Stimulated activated CD4-positive, alpha-beta T cell treated with anti-CD3 and anti-CD28 coated beads, Interleukin-15, amount 100 ng/mL, for 1 hour (primary cell): ENCODE data around the gene HMOX1.
A peak's percentile ranks its signal among the peaks of the same experiment; 100 is the strongest.
"Not testable (repeated sequence)": the region's sequence is repeated elsewhere in the genome, so short reads cannot be mapped to it uniquely, and the experiment has no call there.

ENCODE experiments used
- DNase-seq, 2 donors: peaks; one replicate each; pipeline ENCODE4 v3.0.0-alpha.2; 2020; ENCODE audit warnings: low read depth in 1 of 2, low spot score in 1 of 2

HMOX1 gene

DNA sequence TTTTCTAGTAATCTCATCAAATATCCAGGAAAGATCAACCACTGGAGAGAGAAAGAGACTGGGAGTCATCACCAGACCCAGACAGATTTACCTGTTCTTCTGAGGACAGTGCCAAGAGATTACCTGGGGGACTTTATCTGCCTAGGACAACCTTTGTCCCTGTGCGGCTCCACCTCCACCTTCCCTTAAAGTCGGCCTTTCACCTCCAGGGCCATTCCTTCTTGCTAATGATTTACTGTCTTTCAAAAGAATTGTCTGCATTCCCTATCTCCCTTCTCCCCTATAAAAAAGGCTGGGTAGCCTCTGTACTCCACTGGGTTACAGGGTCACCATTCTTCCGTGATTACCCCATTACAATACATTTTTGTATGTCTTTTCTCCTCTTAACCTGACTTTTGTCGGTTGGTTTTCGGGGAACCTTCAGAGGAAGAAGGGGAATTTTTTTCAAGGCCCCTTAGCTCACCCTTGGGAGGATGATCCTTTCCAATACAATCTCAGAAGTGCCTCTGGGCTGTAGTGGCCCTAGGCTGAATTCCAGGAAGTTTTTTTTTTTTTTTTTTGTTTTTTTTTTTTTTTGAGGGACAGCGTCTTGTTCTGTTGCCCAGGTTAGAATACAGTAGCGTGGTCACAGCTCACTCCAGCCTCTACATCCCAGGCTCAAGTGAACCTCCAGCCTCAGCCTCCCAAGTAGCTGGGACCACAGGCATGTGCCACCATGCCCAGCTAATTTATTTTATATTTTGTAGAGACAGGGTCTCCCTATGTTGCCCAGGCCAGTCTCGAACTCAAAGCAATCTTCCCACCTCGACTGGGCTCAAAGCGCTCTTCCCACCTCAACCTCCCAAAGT is 1.5 kb upstream of the HMOX1 start:
- DNase-seq: no peak

DNA sequence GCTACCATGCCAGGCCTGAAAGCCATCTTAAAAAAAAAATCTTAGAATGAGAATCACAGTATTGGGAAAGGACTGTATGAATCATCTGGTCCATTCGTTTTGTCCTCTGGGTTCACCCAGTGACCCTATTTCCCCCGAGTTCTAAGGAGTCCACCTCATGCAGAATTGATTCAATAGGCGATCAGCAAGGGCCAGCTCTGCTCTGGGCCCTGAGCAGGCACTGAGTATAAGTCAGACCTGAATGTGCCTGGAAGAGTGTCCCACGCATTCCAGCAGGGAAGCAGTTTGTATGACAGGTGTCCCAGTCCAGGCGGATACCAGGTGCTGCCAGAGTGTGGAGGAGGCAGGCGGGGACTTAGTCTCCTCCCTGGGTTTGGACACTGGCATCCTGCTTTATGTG is 883 bp upstream of the HMOX1 start:
- no peak for DNase-seq

DNA sequence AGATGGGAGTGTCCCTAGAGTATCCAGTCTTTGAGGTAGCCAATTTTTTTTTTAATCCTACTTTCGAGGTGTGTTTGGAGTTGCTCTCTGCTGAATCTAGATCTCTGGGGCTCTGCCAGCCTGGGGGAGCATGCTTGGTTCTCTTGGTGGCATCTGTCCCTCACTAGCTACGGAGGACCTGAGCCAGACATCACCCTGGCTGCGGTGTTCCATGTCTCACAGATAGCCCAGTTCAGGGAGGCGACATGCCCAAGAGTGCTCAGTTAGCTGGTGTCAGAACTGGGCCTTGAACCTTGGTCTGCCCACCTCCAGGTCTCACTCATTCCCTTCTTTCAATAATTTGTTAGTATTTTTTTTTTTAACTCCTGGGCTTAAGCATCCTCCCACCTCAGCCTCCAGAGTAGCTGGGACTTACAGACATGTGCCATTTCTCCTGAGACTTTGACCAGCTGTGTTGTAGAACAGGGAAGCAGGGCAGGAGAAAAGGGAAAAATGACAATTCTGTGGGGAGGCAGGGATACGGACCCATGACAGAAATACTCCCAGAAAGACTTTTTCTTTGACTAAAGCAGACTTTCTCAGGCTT is 621 bp downstream of the HMOX1 start:
- DNase-seq: no peak

DNA sequence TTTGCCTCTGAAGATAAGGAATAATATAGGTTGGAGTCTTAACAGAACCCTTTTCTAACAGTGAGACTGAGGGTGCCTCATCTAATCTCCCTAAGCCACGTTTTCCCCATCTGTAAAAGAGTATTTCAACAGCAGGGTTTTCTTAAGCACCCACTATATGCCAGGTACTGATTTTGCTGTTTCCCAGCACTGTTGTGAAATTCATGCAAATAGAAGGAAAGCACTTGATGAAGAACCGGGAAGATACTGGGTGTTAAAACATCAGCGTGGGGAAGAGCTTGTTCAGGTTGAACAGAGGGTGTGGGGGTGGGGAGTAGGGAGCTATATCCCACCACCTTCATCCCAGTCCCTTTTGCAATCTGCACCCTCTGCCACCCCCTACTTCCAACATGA is 2.8 kb downstream of the HMOX1 start:
- no peak for DNase-seq

DNA sequence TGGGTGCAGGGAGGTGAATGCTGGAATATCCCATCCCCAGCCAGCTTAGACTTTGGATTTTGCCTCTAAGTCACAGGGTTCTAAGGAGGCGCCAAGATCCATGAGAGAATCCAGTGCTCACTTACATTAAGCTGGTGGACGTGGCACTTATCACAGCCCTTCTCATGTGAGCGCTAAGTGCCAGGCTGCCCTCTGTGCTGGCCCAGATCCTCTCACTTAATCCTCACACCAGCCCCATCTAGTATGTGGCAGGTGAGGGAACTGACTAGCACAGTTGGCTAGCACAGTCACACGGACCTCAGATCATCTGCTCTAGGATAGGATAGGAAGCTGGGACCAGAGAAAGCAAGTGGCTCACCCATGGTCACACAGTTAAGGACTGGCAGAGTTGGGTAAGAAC is 3.6 kb downstream of the HMOX1 start:
- no peak for DNase-seq

DNA sequence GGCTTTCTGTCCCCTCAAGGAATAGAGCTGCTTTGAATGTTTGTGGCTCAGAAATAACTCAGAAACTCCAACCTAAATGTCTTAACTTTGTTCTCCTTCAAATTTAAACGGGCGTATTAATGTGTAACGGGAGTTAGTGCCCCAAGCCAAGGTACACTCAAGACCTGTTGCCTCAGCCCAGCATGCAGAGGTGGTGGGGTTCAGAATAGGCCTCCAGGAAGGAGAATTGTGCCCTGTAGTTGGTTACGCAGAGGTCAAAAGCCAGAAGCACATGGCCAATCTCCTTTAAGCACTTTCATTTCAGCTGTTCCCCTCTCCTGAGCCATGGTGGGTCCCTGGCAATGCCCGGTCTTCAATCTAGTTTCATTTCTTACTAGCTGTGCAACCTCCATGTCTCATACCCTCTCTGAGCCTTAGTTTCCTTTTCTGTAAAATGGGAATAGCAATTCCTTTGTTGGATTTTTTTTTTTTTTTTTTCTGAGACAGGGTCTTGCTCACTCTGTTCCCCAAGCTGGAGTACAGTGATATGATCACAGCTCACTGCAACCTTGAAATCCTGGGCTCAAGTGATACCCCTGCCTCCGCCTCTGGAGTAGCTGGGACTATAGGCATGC is 4.2 kb downstream of the HMOX1 start:
- no peak for DNase-seq

DNA sequence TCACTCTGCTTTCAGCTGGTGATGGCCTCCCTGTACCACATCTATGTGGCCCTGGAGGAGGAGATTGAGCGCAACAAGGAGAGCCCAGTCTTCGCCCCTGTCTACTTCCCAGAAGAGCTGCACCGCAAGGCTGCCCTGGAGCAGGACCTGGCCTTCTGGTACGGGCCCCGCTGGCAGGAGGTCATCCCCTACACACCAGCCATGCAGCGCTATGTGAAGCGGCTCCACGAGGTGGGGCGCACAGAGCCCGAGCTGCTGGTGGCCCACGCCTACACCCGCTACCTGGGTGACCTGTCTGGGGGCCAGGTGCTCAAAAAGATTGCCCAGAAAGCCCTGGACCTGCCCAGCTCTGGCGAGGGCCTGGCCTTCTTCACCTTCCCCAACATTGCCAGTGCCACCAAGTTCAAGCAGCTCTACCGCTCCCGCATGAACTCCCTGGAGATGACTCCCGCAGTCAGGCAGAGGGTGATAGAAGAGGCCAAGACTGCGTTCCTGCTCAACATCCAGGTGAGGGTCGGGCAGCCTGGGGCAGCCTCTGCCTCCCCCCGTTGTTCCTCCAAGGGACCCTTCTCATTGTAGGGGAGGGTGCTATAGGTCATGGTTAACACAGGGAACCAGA is 5.9 kb downstream of the HMOX1 start:
- DNase-seq: no peak

DNA sequence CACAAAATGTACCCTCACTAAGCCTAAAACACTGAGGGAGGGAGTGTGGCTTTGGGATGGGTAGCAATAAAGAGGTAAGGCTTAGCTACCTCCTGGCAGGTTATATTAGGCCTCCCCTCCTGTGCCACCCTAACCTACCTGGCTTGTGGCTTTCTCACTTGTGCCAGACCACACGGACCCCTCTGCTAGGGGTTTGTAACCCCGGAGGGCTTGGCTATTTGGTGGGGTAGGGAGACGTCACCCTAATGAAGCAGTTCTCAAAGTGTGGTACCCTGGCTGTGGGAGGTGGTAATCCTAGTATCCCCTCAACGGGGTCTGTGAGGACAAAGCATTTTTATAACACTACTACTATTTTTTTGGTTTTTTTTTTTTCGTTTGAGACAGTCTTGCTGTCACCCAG is 10.0 kb downstream of the HMOX1 start:
- DNase-seq: no peak

DNA sequence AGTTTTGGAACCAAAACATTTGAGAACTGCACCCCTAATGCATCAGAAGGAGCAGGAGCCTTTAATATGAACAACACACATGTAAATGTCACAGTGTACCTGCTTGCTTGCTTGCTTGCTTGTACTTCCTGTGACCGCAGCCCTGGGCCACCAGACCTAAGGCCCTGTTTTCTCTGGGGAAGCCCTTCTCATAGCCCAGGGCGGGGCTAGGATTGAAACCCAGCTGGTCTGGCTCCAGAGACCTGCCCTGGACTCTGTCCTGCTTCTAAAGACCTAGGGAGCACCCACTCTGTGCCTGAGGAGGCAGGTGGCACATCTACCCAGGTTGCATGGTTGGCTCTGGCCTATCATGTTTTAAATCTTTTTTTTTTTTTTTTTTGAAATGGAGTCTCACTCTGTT is 11.5 kb downstream of the HMOX1 start:
- no peak for DNase-seq

DNA sequence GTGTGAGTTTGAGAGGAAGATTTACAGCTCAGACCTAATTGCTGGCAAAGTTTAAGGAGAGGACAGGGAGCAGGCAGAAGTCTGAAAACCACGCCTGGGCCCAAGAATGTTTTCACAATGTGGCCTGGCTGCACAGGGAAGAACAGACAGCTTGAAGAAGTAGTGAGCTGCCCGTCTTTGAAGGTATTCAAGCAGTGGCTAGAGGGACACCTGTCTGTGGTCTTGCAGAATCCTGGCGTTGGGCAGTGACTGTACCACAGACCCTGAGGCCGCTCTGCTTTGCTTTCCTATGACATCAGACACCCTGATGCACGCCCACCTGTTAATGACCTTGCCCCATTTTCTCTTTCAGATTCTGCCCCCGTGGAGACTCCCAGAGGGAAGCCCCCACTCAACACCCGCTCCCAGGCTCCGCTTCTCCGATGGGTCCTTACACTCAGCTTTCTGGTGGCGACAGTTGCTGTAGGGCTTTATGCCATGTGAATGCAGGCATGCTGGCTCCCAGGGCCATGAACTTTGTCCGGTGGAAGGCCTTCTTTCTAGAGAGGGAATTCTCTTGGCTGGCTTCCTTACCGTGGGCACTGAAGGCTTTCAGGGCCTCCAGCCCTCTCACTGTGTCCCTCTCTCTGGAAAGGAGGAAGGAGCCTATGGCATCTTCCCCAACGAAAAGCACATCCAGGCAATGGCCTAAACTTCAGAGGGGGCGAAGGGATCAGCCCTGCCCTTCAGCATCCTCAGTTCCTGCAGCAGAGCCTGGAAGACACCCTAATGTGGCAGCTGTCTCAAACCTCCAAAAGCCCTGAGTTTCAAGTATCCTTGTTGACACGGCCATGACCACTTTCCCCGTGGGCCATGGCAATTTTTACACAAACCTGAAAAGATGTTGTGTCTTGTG is 12.5 kb downstream of the HMOX1 start:
- DNase-seq: no peak

DNA sequence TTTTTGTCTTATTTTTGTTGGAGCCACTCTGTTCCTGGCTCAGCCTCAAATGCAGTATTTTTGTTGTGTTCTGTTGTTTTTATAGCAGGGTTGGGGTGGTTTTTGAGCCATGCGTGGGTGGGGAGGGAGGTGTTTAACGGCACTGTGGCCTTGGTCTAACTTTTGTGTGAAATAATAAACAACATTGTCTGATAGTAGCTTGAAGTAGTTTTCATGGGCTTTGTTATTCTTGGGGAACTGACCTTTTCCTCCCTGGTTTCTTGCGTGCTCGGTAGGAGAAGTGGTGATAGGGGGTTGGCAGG is 13.1 kb downstream of the HMOX1 start:
- no peak for DNase-seq

DNA sequence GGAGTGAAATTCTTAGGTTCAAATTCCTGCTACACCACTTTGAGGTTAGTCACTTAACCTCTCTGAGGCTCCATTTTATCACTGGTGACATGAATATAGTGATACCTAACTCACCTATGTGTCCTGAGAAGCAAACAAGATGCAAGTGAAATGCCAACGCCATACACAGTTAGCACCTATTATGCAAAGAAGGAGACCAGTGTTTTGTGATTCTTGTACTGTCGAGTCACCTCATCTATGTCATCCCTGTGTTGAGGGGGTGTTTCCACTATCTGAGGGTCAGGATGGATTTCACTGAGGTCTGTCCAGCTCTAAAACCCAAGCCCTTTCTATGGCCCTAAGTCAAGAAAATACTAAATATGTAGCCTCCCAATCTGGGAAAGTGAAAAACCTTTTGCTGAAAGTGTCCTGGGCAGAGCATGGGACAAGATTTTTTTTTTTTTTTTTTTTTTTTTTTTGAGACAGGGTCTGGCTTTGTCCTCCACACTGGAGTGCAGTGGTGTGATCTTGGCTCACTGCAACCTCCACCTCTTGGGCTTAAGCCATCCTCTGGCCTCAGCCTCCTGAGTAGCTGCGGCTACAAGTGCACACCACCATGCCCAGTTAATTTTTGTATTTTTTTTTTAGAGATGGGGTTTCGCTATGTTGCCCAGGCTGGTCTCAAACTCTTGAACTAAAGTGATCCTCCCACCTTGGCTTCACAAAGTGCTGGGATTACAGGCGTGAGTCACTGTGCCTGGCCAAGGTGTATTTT is 14.1 kb downstream of the HMOX1 start:
- DNase-seq: no peak

DNA sequence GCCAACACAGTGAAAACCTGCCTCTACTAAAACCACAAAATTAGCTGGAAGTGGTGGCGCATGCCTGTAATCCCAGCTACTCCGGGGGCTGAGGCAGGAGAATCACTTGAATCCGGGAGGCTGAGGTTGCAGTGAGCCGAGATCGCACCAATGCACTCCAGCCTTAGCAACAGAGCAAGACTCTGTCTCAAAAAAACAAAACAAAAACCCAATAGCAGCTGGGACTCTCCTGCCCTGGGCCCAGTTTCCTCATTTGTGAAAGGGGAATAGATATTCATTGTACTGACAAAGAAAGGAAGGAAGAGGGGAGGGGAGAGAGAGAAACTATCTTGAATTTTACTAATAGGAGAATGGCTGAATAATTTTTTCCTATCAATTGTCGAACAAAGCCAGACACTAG is 15.7 kb downstream of the HMOX1 start:
- not testable (repeated sequence) for DNase-seq

DNA sequence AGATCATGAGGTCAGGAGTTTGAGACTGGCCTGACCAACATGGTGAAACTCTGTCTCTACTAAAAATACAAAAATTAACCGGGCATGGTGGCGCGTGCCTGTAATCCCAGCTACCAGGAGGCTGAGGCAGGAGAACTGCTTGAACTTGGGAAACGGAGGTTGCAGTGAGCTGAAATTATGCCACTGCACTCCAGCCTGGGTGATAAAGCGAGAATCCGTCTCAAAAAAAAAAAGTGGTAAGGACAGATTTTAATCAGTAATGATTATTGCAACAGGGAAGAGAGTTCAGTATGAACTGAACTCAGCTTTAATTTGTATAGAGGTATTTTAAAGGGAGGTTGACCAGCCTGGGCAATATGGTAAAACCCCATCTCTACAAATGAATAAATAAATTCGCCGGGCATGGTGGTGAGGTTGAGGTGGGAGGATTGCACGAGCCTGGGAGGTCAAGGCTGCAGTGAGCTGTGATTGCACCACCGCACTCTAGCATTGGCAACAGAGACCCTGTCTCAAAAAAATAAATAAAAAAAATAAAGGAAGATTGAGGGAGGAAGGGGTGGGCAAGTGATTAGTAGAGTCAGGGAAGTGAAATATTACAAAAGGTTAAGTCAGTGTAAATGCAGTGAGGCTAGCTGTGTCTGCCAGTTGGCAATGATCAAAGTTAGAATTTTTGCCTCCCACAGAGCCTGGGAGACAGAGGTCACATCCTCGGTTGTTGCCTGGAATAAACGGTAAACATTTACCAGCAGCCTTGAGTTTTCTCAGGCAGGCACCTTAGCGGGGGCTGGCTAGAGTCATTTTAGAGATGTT is 16.4 kb downstream of the HMOX1 start:
- no peak for DNase-seq

DNA sequence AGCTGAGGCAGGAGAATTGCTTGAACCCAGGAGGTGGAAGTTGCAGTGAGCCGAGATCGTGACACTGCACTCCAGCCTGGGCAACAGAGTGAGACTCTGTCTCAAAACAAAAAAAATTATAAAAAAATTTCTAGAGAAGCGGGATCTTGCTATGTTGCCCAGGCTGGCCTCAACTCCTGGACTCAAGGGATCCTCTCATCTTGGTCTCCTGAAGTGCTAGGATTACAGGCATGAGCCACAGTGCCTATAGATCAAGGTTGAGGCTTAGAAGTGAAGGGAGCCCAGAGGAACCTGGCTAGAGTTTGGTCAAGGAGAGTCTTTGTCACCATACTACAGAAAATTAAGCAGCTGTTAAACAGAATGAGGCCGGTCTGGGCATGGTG is 17.7 kb downstream of the HMOX1 start:
- no peak for DNase-seq

DNA sequence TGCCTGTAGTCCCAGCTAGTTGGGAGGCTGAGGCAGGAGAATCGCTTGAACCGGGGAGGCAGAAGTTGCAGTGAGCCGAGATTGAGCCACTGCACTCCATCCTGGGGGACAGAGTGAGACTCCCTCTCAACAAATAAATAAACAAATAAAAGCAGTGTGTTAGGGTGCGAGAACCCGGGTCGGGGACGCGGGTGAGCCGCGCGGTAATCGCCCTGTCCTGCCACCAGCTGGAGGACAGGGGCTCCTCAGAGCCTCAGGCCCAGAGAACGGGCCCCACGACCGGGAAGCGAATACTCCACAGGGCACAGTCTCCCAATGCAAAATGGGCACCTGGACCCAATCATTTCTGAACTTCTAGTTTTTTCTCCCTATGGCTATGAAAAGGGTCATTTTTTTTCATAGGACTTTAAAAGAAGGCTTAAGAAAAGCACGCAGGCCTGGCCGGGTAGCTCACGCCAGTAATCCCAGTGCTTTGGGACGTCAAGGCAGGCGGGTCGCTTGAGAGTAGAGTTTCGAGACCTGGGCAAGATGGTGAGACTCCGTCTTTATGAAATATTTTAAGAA is 18.3 kb downstream of the HMOX1 start:
- DNase-seq: no peak

DNA sequence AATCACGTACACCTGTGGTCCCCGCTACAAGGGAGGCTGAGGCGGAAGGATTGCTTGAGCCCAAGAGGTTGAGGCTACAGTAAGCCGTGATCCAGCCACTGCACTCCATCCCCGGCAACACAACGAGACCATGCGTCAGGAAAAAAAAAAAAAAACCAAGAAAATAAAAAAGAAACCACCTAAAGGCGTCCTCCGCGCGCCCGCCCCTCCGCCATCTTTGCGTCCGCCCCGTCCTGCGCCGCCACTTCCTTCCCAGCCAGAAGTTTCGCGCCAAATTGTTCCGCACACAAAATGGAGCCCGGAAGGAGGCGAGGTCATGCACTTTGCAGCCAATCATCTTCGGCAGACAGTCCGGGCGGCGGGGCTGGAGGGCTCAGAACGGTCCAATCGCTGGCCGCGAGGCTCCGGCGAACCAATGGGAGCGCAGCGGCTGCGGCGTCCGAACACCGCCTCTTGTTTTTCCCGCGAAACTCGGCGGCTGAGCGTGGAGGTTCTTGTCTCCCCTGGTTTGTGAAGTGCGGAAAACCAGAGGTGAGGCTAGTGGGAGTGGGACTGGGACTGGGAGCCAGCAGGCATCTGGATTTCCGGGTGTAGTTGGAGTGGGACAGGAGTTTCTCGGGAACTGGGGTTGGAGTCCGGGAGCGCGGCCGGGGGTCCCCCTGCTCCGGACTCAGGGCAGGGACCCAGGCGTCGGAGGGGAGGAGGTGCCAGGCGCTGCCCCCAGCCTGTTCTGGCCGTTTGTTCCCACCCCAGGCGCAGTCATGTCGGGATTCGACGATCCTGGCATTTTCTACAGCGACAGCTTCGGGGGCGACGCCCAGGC is 19.0 kb downstream of the HMOX1 start, which contains the start of gene MCM5:
MCM5 (plus strand) TSS at position 463 of the 823 bp plus-strand sequence; CDS start at position 762, 299 bp downstream.
- peak; percentile 90 to 93 for DNase-seq

DNA sequence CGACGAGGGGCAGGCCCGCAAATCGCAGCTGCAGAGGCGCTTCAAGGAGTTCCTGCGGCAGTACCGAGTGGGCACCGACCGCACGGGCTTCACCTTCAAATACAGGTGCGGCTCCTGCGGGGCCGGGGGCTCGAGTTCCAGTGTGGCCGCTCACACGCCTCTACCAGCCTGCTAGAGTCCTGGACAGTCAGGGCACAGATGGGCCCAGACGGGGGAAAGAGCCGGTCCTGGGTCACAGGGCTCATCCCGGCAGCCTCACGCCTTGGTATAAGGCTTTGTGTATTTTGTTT is 19.6 kb downstream of the HMOX1 start:
- DNase-seq: no peak

DNA sequence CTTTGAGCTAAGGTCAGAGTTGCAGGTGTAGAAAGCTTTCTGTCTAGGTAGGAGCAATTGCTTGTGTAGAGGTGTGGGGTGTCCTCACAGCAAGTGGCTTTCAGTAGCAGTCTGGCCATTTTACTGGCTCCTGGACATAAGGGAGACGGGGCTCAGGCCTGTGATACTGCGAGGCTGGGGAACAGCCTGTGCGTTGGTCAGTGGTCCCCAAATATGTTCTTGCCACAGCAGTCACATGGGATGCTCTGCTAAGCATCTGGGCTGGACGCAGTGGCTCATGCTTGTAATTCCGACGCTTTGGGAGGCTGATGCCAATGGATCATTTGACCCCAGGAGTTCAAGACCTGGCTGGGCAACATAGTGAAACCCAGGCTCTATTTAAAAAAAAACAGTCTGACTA is 21.0 kb downstream of the HMOX1 start:
- no peak for DNase-seq
